ENCODE results near the gene POLR1G.

GRCh38 chr19:45385392-45386221, 20.8 kb upstream of the POLR1G start:
- TF ChIP-seq CTCF (conservative IDR thresholded peaks at IDR 0.05; ENCODE audit: low read length) (no peak), EZH2phosphoT487 (IDR thresholded peaks at IDR 0.05; ENCODE audit: borderline replicate concordance, low read depth, low read length) (no peak)

Data from OCI-LY7 (cell line).